MCF 10A (cell line): Measurements from ENCODE around the gene PPIG. TPM values are rescaled to one million over a fixed set of nuclear protein-coding genes. Genes with fewer than 3 reads are reported as not detected.
"Not testable (repeated sequence)": the region's sequence is repeated elsewhere in the genome, so short reads cannot be mapped to it uniquely, and the experiment has no call there.

Source experiments
- Bru-seq: library from RNA; stranded (reverse); fragments of 400-500 nt; gene quantifications from one replicate; lab custom pipeline; 2021; lab: Mats Ljungman, UMichigan
- BruChase-seq, 2 experiments: library from RNA; stranded (reverse); fragments of 400-500 nt; gene quantifications; one replicate each; lab custom pipeline; 2021; lab: Mats Ljungman, UMichigan
- BruUV-seq: library from RNA; stranded (reverse); fragments of 400-500 nt; replicated peaks from 2 replicates; lab custom pipeline; 2021; lab: Mats Ljungman, UMichigan
- CTCF ChIA-PET: fragments of 300-600 bp; sonication (Branson Sonifier 250); formaldehyde crosslinking; extraction: SDS; loops from one replicate; lab custom pipeline; 2021; ENCODE audit warnings: antibody characterized with exemption, inconsistent platforms; lab: Yijun Ruan, JAX
- POLR2A ChIA-PET: fragments of 300-600, 350-650 bp; sonication (Branson Sonifier 250); formaldehyde crosslinking; extraction: SDS; loops from one replicate; lab custom pipeline; 2020; ENCODE audit warnings: antibody characterized with exemption, inconsistent platforms; lab: Yijun Ruan, JAX
- DNase-seq: peaks from one replicate; pipeline ENCODE4 v3.0.0-alpha.2; 2018; ENCODE audit not compliant: unreplicated experiment
- H3K27ac Mint-ChIP-seq: one replicate; pipeline ENCODE4 v1.8.0; 2022; ENCODE audit warnings: mild to moderate bottlenecking, low read depth, mixed read lengths; ENCODE audit not compliant: unreplicated experiment
- H3K27me3 Mint-ChIP-seq: one replicate; pipeline ENCODE4 v1.8.0; 2022; ENCODE audit warnings: mixed read lengths; ENCODE audit not compliant: insufficient read depth, unreplicated experiment
- H3K36me3 Mint-ChIP-seq: one replicate; pipeline ENCODE4 v1.8.0; 2022; ENCODE audit warnings: mild to moderate bottlenecking, moderate library complexity, mixed read lengths; ENCODE audit not compliant: insufficient read depth, unreplicated experiment
- H3K4me1 Mint-ChIP-seq: one replicate; pipeline ENCODE4 v1.8.0; 2022; ENCODE audit warnings: mixed read lengths; ENCODE audit not compliant: insufficient read depth, unreplicated experiment
- H3K4me3 Mint-ChIP-seq: one replicate; pipeline ENCODE4 v1.8.0; 2022; ENCODE audit warnings: mild to moderate bottlenecking, moderate library complexity, mixed read lengths; ENCODE audit not compliant: unreplicated experiment
- H3K9me3 Mint-ChIP-seq: one replicate; pipeline ENCODE4 v1.8.0; 2022; ENCODE audit warnings: mixed read lengths; ENCODE audit not compliant: unreplicated experiment
- intact Hi-C: fragments of 100-400 bp; cut with micrococcal nuclease; formaldehyde crosslinking; loops from 2 replicates; pipeline ENCODE4 v1.14.1; 2022
- long read RNA-seq: library from polyadenylated mRNA; stranded (forward); transcript quantifications from one replicate; pipeline ENCODE4 v2.0.0, GENCODE V29; 2022
- total RNA-seq: library from RNA; stranded (reverse); gene quantifications from 2 replicates; pipeline ENCODE4 v1.2.3, GENCODE V29; 2022
- TF ChIP-seq, protein P1 (sequence below): fragments of 200-600 bp; IDR thresholded peaks from one replicate; pipeline ENCODE4 v1.8.0; 2022; ENCODE audit warnings: antibody characterized with exemption, mild to moderate bottlenecking; ENCODE audit not compliant: unreplicated experiment

The PPIG gene
- total RNA-seq (64.7 and 80.2 TPM in 2 replicates), Bru-seq, nascent RNA (percentile 93 among the genes with signal in this experiment), BruChase-seq, experiment 1, labeled RNA remaining after a 6-hour chase (percentile 95 among the genes with signal in this experiment), BruChase-seq, experiment 2, labeled RNA remaining after a 2-hour chase (percentile 92 among the genes with signal in this experiment)
- long read RNA-seq, full-length matches to known transcripts = 60 of 160 reads
- long read RNA-seq, partial matches to known transcripts = 5 of 160 reads
- long read RNA-seq, other reads (novel, unspliced or antisense) = 95 of 160 reads

DNA sequence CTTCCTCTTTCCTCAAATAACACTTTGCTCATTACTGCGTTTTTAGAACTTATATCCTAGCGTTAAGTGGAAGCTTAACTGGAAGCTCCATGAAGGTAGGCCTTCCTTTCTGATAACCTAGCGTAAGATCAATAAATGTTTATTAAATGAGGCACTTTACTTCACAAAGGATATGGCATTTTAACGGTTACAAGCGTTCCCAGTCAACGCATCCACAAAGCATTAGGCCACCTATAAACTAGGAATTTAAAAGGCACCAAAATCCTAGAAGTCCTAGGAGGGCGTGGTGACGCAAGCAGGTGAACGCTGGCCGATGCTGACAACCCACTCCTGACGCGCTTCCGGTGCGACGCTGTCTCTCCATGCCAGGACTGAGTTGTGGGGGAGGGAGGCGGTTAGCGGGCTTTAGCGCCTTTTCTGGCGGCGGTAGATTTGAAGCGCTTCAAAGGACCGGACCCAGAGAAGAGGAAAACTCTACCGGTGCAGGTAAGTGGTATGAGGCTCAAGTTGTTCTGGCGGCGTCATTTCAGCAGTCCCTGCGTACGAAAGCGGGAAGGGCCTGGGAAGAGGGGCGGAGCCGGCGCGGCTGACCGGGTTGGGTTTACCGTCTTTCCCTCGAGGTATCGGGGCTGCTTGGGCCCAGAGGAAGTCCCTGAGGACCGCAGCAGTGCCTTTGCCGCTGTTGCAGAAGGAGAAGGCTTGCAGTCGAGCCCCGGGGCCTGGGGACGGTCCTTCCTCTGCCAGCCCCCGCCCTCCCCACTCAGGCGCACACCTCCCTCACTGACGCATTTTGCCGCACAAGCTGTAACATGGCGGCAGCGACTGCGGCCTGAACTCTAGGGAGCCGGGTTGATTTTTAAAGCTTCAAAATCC, at the start of gene PPIG:
TSS of gene PPIG (plus strand) at position 347 of the 873 bp plus-strand sequence. CDS start 19,691 bp downstream, outside the sequence.
- TF ChIP-seq, protein P1, sequence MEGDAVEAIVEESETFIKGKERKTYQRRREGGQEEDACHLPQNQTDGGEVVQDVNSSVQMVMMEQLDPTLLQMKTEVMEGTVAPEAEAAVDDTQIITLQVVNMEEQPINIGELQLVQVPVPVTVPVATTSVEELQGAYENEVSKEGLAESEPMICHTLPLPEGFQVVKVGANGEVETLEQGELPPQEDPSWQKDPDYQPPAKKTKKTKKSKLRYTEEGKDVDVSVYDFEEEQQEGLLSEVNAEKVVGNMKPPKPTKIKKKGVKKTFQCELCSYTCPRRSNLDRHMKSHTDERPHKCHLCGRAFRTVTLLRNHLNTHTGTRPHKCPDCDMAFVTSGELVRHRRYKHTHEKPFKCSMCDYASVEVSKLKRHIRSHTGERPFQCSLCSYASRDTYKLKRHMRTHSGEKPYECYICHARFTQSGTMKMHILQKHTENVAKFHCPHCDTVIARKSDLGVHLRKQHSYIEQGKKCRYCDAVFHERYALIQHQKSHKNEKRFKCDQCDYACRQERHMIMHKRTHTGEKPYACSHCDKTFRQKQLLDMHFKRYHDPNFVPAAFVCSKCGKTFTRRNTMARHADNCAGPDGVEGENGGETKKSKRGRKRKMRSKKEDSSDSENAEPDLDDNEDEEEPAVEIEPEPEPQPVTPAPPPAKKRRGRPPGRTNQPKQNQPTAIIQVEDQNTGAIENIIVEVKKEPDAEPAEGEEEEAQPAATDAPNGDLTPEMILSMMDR = no peak
- Mint-ChIP-seq H3K27me3 (no peaks in the 10 kb centered on the region), H3K36me3 (peaks cover 9% of the 10 kb centered on the region), H3K4me1 (no peaks in the 10 kb centered on the region), H3K27ac (peak within 1 kb of the TSS; percentile 98), H3K4me3 (peak within 1 kb of the TSS; percentile 99), H3K9me3 (peaks cover 7% of the 10 kb centered on the region)
- POLR2A ChIA-PET = interaction anchor here (0.6 to 3.4 kb wide), 21 partner anchors 9 to 973 kb away, joined by 3 to 80 read pairs (median 3); partner anchors contain the start of genes CFAP210, FASTKD1, KLHL23 and PHOSPHO2
- CTCF ChIA-PET = interaction anchor here (0.7 to 0.8 kb wide), 2 partner anchors 34 to 59 kb away, joined by 3 read pairs; no protein-coding TSS in a partner anchor
- DNase-seq = peak; percentile 91
- intact Hi-C loops = loop anchor here (1.0 kb wide), 1 partner anchor 11 kb away; the partner anchor contains the start of gene FASTKD1
- TSS peak; percentile 82 for BruUV-seq

DNA sequence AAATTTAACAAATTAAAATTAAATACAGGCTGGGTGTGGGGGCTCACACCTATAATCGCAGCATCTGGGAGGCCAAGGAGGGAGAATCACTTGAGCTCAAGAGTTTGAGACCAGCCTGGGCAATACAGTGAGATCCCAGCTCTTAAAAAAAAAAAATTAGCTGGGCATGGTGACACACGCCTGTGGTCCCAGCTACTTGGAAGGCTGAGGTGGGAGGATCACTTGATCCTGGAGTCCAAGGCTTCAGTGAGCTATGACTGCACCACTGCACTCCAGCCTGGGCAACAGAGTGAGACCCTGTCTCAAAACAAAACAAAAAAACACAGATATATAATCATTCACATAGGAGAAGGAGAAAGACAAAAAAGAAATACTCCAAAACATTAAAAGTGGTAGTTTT, 44.7 kb upstream of the PPIG start:
- H3K4me1 Mint-ChIP-seq, intact Hi-C loops, H3K27me3 Mint-ChIP-seq, H3K9me3 Mint-ChIP-seq, DNase-seq, BruUV-seq, H3K4me3 Mint-ChIP-seq, H3K27ac Mint-ChIP-seq: not testable (repeated sequence)
- ChIA-PET POLR2A (interaction anchor here (0.6 kb wide), 1 partner anchor 1205 kb away, joined by 4 read pairs; no protein-coding TSS in a partner anchor), CTCF (interaction anchor here (0.8 to 1.4 kb wide), 2 partner anchors 88 to 517 kb away, joined by 3 read pairs; no protein-coding TSS in a partner anchor)
- H3K36me3 Mint-ChIP-seq = peaks cover 41% of the 10 kb centered on the region

DNA sequence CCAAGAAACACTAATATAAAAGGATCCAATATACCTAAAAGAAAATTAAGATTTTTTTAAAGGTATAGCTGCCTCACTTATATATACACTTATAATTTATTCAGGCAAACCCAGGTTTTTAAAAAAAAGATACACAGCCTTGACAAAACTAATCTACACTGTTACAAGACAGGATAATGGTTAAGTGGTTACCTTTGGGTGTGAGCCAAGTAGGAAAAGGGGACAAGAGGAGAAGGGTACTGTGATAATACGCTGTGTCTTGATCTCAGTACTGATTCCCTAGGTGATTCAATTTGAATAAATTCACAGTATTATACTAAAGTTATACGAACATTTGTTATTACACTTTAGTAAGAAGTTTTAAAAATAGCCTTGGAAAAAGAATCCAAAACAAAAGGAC, 44.0 kb upstream of the PPIG start:
- ChIA-PET POLR2A (no interaction called here), CTCF (interaction anchor here (0.8 to 1.4 kb wide), 2 partner anchors 89 to 518 kb away, joined by 3 read pairs; no protein-coding TSS in a partner anchor)
- no peak for DNase-seq
- no peaks in the 10 kb centered on the region for H3K4me1 Mint-ChIP-seq
- intact Hi-C loops = no loop called here
- TF ChIP-seq, protein P1 = no peak
- no TSS peak for BruUV-seq
- no peak overlapping the region for H3K4me3 Mint-ChIP-seq
- no peaks in the 10 kb centered on the region for H3K9me3 Mint-ChIP-seq
- no peaks in the 10 kb centered on the region for H3K27me3 Mint-ChIP-seq
- peaks cover 37% of the 10 kb centered on the region for H3K36me3 Mint-ChIP-seq
- no peak overlapping the region for H3K27ac Mint-ChIP-seq

- intact Hi-C loops = no loop called here
- H3K4me3 Mint-ChIP-seq = no peak overlapping the region
- H3K27ac Mint-ChIP-seq = no peak overlapping the region
- no peak for DNase-seq
- TF ChIP-seq, protein P1 = no peak
- no peaks in the 10 kb centered on the region for H3K27me3 Mint-ChIP-seq
- peaks cover 37% of the 10 kb centered on the region for H3K36me3 Mint-ChIP-seq
- ChIA-PET CTCF (no interaction called here), POLR2A (no interaction called here)
- BruUV-seq = no TSS peak
- H3K4me1 Mint-ChIP-seq = no peaks in the 10 kb centered on the region
- H3K9me3 Mint-ChIP-seq = no peaks in the 10 kb centered on the region
Measured at GRCh38 chr2:169542433-169542832, 41.7 kb upstream of the PPIG start.
